Smooth muscle cell (in vitro differentiated cells): ENCODE measurements around the gene PARL. TPM values are rescaled to one million over a fixed set of nuclear protein-coding genes. Genes with fewer than 3 reads are reported as not detected.

ENCODE experiments used
- DNase-seq: peaks from one replicate; lab custom pipeline; 2025; ENCODE audit not compliant: unreplicated experiment; lab: John Stamatoyannopoulos, UW
- H2AFZ ChIP-seq: fragments of 200-600 bp; sonication (generic); 2 replicates; pipeline ENCODE4 v1.6.0; 2016; ENCODE audit warnings: antibody characterized with exemption, low read depth, mild to moderate bottlenecking
- H3F3A ChIP-seq: fragments of 200-600 bp; sonication (generic); 2 replicates; pipeline ENCODE4 v1.6.0; 2017; ENCODE audit warnings: antibody characterized with exemption, low read depth
- H3K27ac ChIP-seq: fragments of 200-600 bp; sonication (generic); 2 replicates; pipeline ENCODE4 v1.5.1; 2016; ENCODE audit warnings: low read depth, mild to moderate bottlenecking
- H3K27me3 ChIP-seq: fragments of 200-600 bp; sonication (generic); 2 replicates; pipeline ENCODE4 v1.6.1; 2016; ENCODE audit warnings: low read depth, mild to moderate bottlenecking
- H3K36me3 ChIP-seq: fragments of 200-600 bp; sonication (generic); 2 replicates; pipeline ENCODE4 v1.5.1; 2016; ENCODE audit warnings: low read depth
- H3K4me1 ChIP-seq: fragments of 200-600 bp; sonication (generic); 2 replicates; pipeline ENCODE4 v1.5.1; 2016; ENCODE audit warnings: low read depth
- H3K4me2 ChIP-seq: fragments of 200-600 bp; sonication (generic); 2 replicates; pipeline ENCODE4 v1.6.0; 2016; ENCODE audit warnings: mild to moderate bottlenecking
- H3K4me3 ChIP-seq: fragments of 200-600 bp; sonication (generic); 2 replicates; pipeline ENCODE4 v1.5.1; 2016; ENCODE audit warnings: mild to moderate bottlenecking
- H3K79me2 ChIP-seq: fragments of 200-600 bp; sonication (generic); 2 replicates; pipeline ENCODE4 v1.6.0; 2016; ENCODE audit warnings: low read depth, mild to moderate bottlenecking
- H3K9ac ChIP-seq: fragments of 200-600 bp; sonication (generic); 2 replicates; pipeline ENCODE4 v1.6.0; 2016; ENCODE audit warnings: low read depth
- H3K9me3 ChIP-seq: fragments of 200-600 bp; sonication (generic); replicated peaks from 2 replicates; pipeline ENCODE4 v1.5.1; 2016; ENCODE audit warnings: low read depth
- H4K20me1 ChIP-seq: fragments of 200-600 bp; sonication (generic); 2 replicates; pipeline ENCODE4 v1.6.0; 2016; ENCODE audit warnings: low read depth
- CTCF ChIP-seq: fragments of 200-600 bp; sonication (generic); IDR thresholded peaks from 2 replicates; pipeline ENCODE4 v1.5.1; 2017; ENCODE audit warnings: borderline replicate concordance, mild to moderate bottlenecking, antibody characterized with exemption; ENCODE audit not compliant: insufficient read depth, poor library complexity, severe bottlenecking
- WGBS: methylation state at CpG from one replicate; pipeline ENCODE4 v1.1.7; 2016; ENCODE audit warnings: low lambda C conversion rate; 5-methylcytosine and 5-hydroxymethylcytosine counted together
- polyA plus RNA-seq: library from polyadenylated mRNA; unstranded; fragments of >200 nt; fragmentation: Nextera tagmentation; extraction: Ambion mirVana; gene quantifications from 2 replicates; pipeline ENCODE4 v1.2.1, GENCODE V29; 2016
- total RNA-seq: library from RNA; depleted of rRNA; stranded (reverse); fragments of >200 nt; gene quantifications from 2 replicates; pipeline ENCODE4 v1.2.3, GENCODE V29; 2014

PARL gene
- total and polyA plus RNA-seq, 2 experiments from 2014 or later, result 53.7 to 79.3 TPM

GRCh38 chr3:183818706-183819624 is 65.7 kb downstream of the PARL start:
- Histone ChIP-seq H3K27me3 (no peaks in the 10 kb centered on the region), H3K79me2 (no peaks in the 10 kb centered on the region), H3K27ac (no peak overlapping the region), H4K20me1 (no peaks in the 10 kb centered on the region), H3F3A (no peaks in the 10 kb centered on the region), H3K4me1 (peaks cover under 1% of the 10 kb centered on the region), H3K9ac (no peak overlapping the region), H3K4me3 (no peak overlapping the region), H3K36me3 (no peaks in the 10 kb centered on the region), H2AFZ (no peak overlapping the region), H3K9me3 (no peaks in the 10 kb centered on the region), H3K4me2 (no peak overlapping the region)
- TF ChIP-seq CTCF, result no peak
- WGBS, result 97% methylated on average over 25 of the region's 25 CpGs
- DNase-seq, result no peak

- TF ChIP-seq CTCF, result no peak
- no peak for DNase-seq
These were observed 66.5 kb downstream of the PARL start for GRCh38 chr3:183818041-183818620.

GRCh38 chr3:183817639-183818038 is 67.0 kb downstream of the PARL start:
- H3K4me1 ChIP-seq, result no peaks in the 10 kb centered on the region
- no peak overlapping the region for H3K27ac ChIP-seq
- H2AFZ ChIP-seq, result no peak overlapping the region
- no peaks in the 10 kb centered on the region for H3K9me3 ChIP-seq
- H3K36me3 ChIP-seq, result no peaks in the 10 kb centered on the region
- no peak overlapping the region for H3K4me3 ChIP-seq
- TF ChIP-seq CTCF, result no peak
- no peak for DNase-seq
- no peaks in the 10 kb centered on the region for H4K20me1 ChIP-seq
- no peak overlapping the region for H3K4me2 ChIP-seq
- 90% methylated on average over 9 of the region's 9 CpGs for WGBS
- H3K79me2 ChIP-seq, result no peaks in the 10 kb centered on the region
- H3F3A ChIP-seq, result peaks cover 6% of the 10 kb centered on the region
- no peaks in the 10 kb centered on the region for H3K27me3 ChIP-seq
- H3K9ac ChIP-seq, result no peak overlapping the region

More at GRCh38 chr3:183818041-183818620, 66.5 kb downstream of the PARL start:
- Histone ChIP-seq H3K27me3 (no peaks in the 10 kb centered on the region), H3K27ac (no peak overlapping the region), H3K79me2 (no peaks in the 10 kb centered on the region), H3K4me2 (no peak overlapping the region), H3K4me3 (no peak overlapping the region), H3K9ac (no peak overlapping the region), H3K9me3 (no peaks in the 10 kb centered on the region), H2AFZ (no peak overlapping the region), H3F3A (peaks cover 1% of the 10 kb centered on the region), H4K20me1 (no peaks in the 10 kb centered on the region), H3K4me1 (no peaks in the 10 kb centered on the region), H3K36me3 (no peaks in the 10 kb centered on the region)
- WGBS, result 94% methylated on average over 14 of the region's 14 CpGs
